T-helper 2 cell (primary cell): ENCODE measurements around the gene SLC1A1.
A peak's percentile ranks its signal among the peaks of the same experiment; 100 is the strongest.

Experiments used
- DNase-seq, 5 experiments: peaks; one replicate each; pipeline versions ENCODE4 v3.0.0 to v3.0.0-alpha.2; 2012 to 2022

The SLC1A1 gene

DNA sequence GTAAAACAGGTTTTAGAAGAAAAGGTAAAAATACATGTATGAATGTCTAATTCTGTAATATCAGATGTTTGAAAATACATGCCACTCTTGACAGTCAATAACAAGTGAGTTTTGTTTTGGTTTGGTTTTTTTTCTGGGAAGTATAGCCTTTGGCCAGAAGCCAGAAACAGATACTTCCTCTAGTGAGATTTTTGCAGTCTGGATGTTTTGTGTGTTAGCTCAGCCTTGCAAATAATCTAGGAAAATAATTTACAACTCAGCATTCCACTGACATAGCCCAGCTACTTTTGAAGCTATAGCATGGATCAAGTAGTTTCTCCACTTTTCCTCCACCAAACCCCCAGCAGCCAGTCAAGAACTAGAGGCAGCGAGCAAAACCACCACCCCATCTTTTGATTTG lies 56.7 kb downstream of the SLC1A1 start:
- DNase-seq: no peak

DNA sequence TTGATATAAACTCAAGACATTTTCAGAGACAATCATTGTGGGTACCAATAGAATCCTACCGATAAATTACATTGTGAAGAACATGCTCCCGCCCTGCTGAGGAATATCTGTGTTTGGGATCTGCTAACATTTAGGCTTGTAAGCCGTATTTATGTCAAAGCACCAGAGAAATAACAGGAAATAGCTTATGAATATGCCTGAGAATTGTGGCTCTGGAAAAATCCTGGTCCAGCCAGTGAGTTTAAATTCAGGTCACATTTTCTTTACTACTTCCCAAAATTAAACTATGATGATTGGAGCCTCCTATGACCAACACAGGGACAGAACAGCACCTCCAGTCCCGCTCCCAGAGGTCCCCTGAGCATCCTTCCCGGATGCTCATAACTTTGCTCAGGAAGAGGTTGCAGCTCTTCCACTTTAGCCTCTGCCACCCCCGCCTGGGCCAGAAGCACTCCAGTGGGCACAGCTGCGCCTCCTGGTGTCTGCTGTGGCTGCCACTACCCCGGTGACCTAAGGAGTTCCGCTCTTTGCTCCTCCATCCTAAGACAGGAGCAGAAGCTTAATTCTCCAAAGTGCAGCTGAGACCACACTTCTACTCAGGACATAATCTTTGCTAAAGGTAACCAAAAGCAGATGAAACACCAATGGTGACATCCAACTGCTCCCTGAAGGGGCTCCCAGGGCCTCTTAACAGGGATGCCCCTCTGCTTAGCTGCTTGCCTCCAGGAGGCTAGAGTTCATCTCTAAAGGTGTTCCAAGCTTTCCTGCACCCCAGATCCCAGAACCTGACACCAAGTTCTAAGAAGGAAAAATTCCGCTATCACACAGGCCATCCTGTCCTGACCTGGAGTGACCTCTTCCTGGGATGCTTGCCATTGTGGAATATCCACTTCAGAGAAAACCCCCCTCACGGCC lies 58.8 kb downstream of the SLC1A1 start:
- DNase-seq: no peak

DNA sequence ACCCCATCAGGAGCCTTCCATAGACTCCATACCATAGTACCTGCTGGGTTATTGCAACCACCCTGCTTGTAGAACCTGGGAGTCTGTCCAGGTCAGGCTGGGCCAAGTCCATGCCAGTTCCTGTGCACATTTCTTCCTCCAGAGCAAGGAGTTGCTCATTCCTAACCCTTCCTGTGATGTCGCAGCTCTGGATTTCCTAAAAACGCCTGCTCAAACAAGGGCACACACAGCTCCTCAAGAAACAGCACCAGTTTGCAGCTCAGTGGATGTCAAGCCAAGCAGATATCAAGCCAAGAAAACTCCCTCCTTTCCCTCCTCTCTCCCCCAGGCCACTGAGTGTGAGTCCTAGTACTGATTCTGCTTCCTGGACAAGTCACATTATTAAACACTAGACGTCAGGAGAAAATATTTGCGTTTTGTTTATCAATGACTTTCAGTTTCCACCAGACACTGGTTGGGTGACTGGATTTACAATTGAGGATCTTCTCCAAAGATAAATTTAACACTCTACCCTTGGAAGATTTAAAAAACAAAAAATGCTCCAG lies 59.6 kb downstream of the SLC1A1 start:
- no peak for DNase-seq

DNA sequence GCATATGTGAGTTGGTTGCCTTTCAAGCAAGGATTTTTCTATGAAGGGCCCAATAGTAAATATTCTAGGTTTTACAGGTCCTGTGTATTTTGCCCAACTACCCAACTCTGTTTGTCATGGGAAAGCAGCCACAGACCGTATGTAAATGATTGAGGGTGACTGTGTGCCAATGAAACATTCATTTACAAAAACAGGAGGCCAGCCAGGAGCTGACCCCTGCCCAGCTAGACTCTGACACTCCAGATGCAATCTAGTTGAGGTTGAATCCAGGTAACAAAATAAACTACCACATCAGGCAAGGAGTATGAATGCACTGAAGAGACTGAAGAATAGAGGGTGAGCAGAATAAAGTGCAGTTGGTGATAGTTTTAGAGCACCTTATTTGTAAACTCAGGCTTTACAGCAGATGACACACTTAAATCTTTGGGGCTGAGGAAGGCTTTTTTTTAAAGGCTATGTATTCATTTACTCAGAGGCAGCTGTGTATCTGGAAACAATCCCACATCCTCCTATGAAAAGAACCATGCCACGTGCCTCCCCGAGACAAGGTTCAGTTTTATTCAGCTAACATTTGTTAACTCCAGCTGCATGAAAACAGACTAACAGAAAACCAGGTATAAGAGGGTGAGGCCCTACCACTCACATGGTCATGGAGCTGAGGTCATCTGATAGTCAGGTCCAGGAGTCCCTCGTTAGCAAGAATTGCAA lies 60.7 kb downstream of the SLC1A1 start:
- peak in 1 of 5 experiments; percentile 36 for DNase-seq

DNA sequence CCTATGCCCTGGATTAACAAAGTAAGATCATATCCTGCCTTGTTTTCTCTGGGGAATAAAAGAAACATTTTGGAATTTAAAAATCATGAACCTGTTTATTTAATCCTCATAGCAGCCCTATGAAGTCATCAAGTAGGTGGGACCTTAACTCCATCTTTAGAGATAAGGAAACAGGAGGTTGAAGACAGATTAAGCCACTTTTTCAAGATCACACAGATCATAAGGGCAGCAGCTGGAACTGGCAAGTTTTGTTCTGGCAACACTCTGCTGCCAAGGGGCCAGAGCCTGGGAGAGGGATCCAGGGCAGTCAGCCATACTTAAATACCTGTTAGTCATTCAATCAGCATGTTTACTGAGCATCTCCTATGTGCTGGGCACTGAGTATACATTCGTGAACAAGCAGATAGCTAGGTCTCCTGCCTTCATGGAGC lies 63.7 kb downstream of the SLC1A1 start:
- DNase-seq: no peak

DNA sequence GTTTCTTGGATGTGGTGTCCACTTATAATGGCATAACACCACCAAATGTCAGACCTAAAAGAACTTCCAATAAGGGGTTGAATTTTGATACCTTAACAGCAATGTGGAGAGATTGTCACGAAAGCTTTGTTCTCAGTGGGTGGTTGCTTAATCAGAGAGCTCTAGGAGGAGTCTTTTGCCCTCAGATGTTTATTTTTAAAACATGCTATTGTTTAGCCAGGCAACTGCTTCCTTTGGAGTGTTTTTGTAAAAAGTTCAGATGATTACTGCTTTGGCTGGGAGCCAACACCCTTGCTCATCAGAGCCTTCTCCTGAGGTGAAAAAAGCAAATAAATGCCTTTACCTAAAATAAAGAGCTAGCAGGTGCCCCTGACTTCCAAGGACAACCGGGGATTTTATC lies 65.0 kb downstream of the SLC1A1 start:
- no peak for DNase-seq

DNA sequence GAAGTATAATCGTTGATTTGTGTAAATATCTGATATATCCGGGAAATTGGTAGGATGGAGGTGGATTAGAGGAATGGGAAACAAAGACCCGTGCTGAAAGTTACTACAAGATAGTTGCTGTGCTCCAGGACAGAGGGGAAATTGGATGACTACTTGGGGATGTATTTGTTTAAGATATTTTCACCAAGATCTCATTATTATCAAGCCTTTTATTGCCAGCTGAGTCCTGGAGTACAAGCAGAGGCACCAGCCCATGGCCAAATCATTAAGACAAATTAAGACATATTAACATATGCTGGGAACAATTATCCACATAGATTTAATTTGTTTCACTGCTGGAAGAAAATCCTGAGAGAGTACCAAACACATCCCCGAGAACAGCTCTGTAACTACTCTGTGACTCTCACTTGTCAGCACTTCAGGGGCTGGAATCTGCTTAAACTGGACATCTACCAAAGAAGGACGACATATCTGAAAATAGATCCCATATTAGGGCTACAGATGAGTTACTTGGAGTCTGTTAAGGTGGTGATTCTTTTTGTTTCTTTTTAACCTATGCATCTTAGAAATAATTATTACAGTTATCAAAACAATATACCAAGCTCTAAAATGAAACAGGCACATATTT lies 68.2 kb downstream of the SLC1A1 start:
- DNase-seq: no peak

DNA sequence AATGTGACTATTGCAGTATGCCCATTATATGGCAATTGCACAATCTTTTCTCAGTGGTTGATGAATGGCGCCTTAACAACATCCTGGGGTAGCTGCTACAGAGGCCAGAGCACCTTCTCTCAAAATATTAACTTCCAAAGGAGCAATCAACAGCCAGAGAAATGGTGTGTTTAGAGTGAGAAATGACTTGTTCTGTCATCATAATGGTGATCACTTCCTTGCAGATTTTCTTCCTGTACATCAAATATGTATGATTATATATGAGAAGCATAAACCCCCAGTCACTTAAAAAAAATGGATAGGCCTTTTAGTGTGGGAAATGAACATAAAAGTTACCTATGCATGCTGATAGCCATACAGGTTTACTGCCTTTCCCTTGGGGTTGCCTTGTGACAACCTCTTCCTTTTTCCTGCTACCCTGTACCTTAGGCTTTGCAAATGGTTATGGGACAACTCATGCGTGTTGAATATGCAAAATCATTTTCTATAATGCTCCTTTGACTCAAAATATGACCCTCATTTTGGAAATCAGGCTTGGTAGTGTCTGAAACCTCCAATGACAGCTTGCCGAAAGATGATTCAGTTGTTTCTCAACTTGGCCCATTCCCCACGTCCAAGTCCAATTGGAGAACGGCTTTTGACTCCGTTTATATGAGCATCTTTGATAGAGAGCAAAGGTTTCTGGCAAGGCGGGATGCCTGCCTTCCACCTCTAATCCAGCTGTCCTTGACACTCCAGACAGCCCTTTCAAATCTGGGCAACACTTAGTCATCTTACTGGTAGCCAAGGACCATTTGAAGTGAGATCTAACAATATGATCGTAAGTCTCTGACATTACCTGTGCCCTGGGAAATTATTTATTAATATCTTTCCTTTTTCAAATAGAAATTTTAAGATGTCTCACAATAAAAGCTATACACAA lies 69.3 kb downstream of the SLC1A1 start:
- DNase-seq: no peak

DNA sequence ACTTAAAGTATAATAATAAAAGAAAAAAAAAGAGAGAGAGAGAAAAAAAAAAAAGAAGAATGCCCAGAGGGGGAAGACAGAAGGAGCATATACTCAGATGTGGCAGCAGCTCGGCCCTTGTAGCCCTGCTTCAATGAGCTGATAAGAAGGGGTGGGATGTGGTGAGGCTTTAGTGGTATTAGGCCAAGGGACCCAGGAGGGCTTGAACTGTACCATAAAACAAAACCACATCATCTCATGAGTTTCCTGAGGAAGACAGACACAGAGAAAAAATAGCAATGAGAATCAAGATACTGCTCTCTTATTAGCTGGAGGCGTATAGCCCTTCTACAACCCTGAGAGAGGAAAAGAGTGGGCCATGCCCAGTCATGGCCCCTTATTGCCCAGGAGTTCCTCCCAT lies 72.8 kb downstream of the SLC1A1 start:
- peak in 1 of 5 experiments; percentile 10 for DNase-seq

DNA sequence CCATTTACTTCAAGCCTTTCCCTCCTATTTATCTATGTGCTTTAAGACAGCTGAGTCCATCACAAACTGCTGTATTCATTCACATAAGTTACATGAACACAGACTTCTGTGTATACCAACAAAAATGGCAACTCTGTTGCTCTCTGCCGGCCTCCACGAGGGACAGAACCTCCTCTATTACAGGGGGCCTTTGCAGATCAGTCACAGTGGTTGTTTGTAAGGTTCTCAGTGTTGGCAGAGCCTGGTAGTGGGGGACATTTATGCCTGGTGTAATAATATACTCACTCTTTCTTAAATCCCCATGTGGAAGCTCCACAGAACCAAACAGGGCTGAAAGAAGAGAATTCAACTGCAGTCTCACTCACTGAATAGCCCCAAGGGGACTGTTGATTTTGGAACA lies 76.5 kb downstream of the SLC1A1 start:
- no peak for DNase-seq

DNA sequence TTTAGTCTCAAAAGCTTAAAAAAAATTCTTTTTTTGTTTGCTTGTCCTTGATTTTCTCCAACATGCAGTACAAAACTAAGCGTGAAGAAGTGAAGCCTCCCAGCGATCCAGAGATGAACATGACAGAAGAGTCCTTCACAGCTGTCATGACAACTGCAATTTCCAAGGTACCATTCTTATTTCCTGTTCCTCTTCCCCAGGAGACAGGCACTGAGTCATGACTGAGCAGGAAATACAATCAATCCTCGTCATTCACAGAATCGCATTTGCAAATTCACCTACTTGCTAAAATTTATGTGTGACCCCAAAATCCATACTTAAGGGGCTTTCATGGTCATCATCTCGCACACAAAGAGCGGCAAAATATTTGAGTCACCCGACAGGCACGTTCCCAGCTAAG lies 77.3 kb downstream of the SLC1A1 start:
- no peak for DNase-seq

DNA sequence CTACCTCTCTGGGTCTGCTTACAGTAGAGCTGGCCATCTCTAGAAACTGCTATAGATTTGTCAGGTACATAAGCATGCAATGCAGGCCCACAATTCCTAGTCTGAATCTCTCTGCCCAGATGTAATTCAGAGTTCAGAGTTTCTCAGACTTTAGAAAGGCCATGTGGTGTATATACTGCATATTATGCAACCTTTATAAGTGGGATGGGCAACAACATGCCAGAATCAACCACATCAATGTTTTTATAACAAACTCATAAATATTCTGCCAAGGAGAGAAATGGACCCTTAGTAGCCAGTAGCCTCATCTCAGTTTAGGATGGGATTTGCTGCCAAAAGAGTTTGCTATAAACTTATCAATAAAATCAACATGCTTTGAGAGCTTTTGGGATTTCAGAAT lies 78.8 kb downstream of the SLC1A1 start:
- no peak for DNase-seq

DNA sequence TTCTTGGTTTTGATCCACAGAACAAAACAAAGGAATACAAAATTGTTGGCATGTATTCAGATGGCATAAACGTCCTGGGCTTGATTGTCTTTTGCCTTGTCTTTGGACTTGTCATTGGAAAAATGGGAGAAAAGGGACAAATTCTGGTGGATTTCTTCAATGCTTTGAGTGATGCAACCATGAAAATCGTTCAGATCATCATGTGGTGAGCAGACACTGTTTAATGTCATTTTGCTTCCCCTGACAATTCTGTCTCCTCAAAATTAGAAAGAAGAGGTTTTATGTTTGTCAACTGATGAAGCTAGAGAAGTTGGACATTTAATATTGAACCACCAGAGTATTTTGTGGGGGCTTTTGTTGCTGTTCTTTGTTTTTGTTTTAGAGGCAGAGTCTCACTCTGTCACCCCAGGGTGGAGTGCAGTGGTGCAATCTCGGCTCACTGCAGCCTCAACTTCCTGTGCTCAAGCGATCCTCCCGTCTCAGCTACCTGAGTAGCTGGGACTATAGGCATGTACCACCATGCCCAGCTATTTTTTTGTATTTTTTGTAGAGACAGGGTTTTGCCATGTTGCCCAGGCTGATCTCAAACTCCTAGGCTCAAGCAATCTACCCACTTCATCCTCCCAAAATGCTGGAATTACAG lies 82.0 kb downstream of the SLC1A1 start:
- DNase-seq: peak in 1 of 5 experiments; percentile 63

DNA sequence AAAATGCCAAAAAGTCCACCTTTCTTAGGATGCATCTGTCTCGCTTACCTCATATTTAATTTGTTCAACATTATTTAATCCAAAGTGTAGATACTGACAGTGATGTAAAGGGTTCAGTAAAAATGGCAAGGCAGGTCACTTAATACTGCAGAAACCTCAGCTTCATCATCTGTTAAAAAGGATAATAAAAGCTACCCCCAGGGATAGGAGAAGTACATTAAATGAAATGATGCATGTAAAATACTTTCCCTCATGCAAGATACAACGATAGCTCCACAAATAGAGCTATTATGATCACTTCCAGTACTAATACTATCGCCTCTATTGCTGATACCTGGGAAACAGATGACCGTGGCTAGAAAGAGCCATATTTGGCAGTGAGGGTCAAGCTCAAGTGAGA lies 82.9 kb downstream of the SLC1A1 start:
- DNase-seq: no peak

DNA sequence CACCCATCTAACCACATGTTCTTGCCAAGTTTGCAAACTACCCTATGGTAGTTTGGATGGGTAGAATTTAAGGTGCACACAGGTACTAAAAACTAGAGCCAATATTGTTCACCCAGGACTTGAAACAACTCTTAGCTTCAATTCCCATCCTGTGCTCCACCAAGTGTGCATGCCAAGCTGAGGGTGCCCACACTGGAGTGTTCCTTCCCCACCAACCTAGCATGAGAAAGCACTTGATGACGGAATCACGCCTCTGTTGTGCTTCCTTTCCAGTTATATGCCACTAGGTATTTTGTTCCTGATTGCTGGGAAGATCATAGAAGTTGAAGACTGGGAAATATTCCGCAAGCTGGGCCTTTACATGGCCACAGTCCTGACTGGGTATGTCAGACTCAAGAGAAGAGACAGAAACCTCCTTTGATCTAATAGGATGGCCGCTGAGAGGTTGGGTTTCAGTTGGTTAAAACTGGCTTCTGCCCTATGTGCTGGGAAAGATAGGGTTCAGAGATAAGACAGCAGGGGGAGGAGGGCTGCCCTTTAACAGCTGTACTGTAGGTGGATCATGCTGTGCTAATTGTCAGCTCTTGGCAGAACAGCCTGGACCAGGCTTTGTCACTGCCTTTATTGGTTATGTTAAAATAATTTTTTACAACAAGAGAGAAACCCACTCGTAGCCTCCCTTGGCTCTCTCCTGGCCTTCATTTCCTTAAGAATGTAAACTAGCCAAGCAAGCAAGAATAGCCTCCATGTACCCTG lies 83.5 kb downstream of the SLC1A1 start:
- no peak for DNase-seq

DNA sequence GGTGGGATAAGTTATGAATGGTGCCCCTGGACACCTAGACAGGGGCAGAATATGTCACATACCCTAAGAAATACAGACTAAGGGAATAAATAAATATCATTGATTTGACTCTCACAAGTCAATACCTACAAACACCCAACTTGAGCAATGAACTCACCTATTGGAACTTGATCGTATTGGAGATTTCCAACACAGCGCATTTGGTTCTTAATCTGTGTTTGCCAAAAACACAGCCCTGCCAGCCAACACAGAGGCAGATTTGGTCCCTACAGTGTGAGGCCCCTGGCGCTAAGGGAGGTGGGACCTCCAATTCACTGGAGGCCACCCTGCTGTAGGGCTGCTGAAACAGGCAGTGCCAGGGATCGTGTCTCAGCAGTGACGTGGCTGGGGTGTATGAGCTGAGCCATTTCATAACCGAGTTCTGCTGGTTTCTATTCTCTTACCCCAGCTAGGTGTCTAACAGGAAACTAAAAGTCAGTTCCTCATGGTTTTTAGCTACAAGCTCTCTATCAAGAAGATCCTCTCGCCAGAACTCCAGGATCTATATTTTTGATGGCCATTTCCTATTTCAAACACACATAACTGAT lies 84.5 kb downstream of the SLC1A1 start:
- peak in 1 of 5 experiments; percentile 59 for DNase-seq

DNA sequence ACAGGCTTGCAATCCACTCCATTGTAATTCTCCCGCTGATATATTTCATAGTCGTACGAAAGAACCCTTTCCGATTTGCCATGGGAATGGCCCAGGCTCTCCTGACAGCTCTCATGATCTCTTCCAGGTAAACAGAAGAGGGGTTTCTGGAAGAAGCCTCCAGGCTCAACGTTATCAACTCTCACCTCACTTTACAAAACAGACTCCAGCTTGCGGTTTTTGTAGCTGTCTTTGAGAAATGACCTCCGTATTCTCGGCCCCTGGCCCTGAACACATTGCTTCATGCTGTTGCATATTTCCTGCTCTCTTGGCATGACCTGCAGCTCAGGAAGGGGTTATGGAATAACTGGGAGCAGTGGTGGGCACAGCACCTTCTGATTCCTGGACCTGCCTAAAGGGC lies 85.7 kb downstream of the SLC1A1 start:
- DNase-seq: no peak

DNA sequence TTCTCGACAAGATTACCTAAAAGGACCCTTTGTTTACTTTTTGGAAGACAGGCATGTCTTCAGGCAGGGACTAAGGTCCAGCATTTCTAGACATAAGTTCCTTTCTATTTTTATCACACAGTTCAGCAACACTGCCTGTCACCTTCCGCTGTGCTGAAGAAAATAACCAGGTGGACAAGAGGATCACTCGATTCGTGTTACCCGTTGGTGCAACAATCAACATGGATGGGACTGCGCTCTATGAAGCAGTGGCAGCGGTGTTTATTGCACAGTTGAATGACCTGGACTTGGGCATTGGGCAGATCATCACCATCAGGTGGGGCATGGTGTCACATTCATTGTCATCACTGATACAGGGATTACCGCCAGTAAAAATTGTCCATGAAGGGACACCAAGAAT lies 86.2 kb downstream of the SLC1A1 start:
- DNase-seq: no peak

DNA sequence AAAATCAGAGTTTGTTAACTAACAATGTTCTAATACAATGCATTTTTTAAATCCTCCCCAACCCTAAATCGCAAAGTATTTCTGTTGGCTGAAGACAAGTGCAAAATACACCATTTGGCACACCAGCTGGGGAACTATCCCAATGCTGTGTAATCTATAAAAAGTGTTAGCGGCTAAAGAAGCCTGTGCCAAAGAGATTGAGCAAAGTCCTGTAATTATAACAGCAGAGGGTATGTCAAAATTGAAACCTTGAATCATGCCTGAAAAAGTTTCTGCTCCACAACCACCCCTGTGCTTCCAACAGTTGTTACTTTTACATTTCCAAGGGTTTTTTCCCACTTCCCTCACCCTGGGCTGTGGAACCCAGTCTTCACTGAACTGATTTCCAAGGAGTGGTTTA lies 88.7 kb downstream of the SLC1A1 start:
- no peak for DNase-seq

DNA sequence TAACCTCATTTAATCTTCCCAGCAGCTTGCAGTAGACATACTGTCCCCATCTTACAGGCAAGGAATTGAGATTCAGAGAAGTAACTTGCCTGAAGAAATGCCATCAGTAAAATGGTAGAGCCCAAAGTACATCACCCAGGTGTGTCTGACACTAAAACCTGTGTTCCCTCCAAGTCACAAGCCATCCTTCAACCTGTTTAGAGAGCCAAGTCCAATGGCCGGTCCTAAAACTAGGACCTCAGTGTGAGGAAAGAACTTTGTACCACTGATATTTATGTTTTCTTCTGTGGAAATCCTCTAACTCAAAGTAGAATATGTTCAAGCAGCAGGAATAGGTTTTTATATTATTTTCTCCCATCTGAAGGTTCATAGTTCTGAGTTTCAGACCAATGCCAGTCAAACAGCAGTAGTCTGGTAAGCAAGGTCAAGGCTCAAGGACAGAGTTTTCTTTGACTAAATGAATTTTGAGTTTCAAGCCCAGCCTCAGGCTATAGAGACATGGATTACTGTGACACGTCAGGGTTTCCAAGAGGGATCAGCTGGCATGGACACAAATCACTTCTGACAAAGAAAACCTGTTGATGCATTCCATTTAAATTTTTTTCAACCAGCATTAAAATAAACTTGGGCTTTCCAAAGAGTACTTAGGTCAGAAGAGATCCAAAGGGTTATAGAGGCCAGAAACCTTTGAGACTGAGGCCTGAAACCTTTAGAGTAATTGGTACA lies 90.9 kb downstream of the SLC1A1 start:
- DNase-seq: no peak
